IMR-90 (cell line): Measurements from ENCODE around the gene SLC6A11. TPM values are rescaled to one million over a fixed set of nuclear protein-coding genes. Genes with fewer than 3 reads are reported as not detected.

Experiments
- ATAC-seq: fragments of 200-7000 bp; cut with Tn5 transposase; 2 replicates; pipeline ENCODE4 v1.9.1; 2020; ENCODE audit warnings: low read depth, mild to moderate bottlenecking, moderate library complexity
- BruUV-seq: library from RNA; stranded (reverse); fragments of 400-500 nt; replicated peaks from 2 replicates; lab custom pipeline; 2021; lab: Mats Ljungman, UMichigan
- CTCF ChIA-PET: fragments of 300-600 bp; formaldehyde crosslinking; extraction: SDS; loops from one replicate; lab custom pipeline; 2021; ENCODE audit warnings: antibody characterized with exemption; lab: Yijun Ruan, JAX
- POLR2A ChIA-PET: fragments of 300-600 bp; sonication (Branson Sonifier 250); formaldehyde crosslinking; loops from one replicate; lab custom pipeline; 2022; ENCODE audit warnings: antibody characterized with exemption; ENCODE audit not compliant: unreplicated experiment; lab: Charles Lee
- DNase-seq: peaks from one replicate; pipeline ENCODE4 v3.0.0; 2013
- H2AFZ ChIP-seq: replicated peaks from 2 replicates; pipeline ENCODE3; 2013; ENCODE audit warnings: low read length, mild to moderate bottlenecking; ENCODE audit not compliant: poor library complexity
- H2AK5ac ChIP-seq: 2 replicates; pipeline ENCODE4 v1.6.1; 2013; ENCODE audit warnings: low read depth, low read length, inconsistent platforms
- H2AK9ac ChIP-seq: replicated peaks from 2 replicates; pipeline ENCODE3; 2013; ENCODE audit warnings: mild to moderate bottlenecking, low read depth, low read length, moderate library complexity; ENCODE audit not compliant: poor library complexity
- H2BK120ac ChIP-seq: 2 replicates; pipeline ENCODE4 v1.6.1; 2013; ENCODE audit warnings: low read depth, low read length, inconsistent platforms
- H2BK15ac ChIP-seq: 3 replicates; pipeline ENCODE4 v1.6.1; 2013; ENCODE audit warnings: low read depth, low read length, inconsistent platforms
- H2BK20ac ChIP-seq: 2 replicates; pipeline ENCODE4 v1.6.1; 2013; ENCODE audit warnings: low read depth, mild to moderate bottlenecking, inconsistent platforms, low read length, moderate library complexity
- H2BK5ac ChIP-seq: 2 replicates; pipeline ENCODE4 v1.6.1; 2013; ENCODE audit warnings: mild to moderate bottlenecking, low read depth, low read length, inconsistent platforms; ENCODE audit not compliant: poor library complexity, severe bottlenecking
- H3K14ac ChIP-seq: replicated peaks from 2 replicates; pipeline ENCODE4 v1.6.1; 2013; ENCODE audit warnings: low read depth, low read length, inconsistent platforms
- H3K18ac ChIP-seq: 2 replicates; pipeline ENCODE4 v1.6.1; 2013; ENCODE audit warnings: low read depth, low read length, control low read depth
- H3K23ac ChIP-seq: 2 replicates; pipeline ENCODE4 v1.6.1; 2013; ENCODE audit warnings: low read depth, low read length, inconsistent platforms
- H3K27ac ChIP-seq: 2 replicates; pipeline ENCODE4 v1.5.1; 2013; ENCODE audit warnings: mild to moderate bottlenecking, control low read depth, low read length; ENCODE audit not compliant: insufficient read depth
- H3K27me3 ChIP-seq: 2 replicates; pipeline ENCODE4 v1.6.1; 2013; ENCODE audit warnings: low read length; ENCODE audit not compliant: control insufficient read depth, insufficient read depth
- H3K36me3 ChIP-seq: 2 replicates; pipeline ENCODE4 v1.6.1; 2013; ENCODE audit warnings: low read length, mixed read lengths; ENCODE audit not compliant: control insufficient read depth, insufficient read depth
- H3K4ac ChIP-seq: 2 replicates; pipeline ENCODE4 v1.6.1; 2013; ENCODE audit warnings: low read depth, low read length, inconsistent platforms
- H3K4me1 ChIP-seq: 2 replicates; pipeline ENCODE4 v1.6.1; 2013; ENCODE audit warnings: low read length, mixed read lengths; ENCODE audit not compliant: control insufficient read depth, insufficient read depth
- H3K4me2 ChIP-seq: 2 replicates; pipeline ENCODE4 v1.6.1; 2013; ENCODE audit warnings: low read depth, mild to moderate bottlenecking, control low read depth, low read length, moderate library complexity
- H3K4me3 ChIP-seq: 2 replicates; pipeline ENCODE4 v1.5.1; 2013; ENCODE audit warnings: low read depth, mild to moderate bottlenecking, control low read depth, low read length, moderate library complexity; ENCODE audit not compliant: insufficient read depth
- H3K56ac ChIP-seq: 2 replicates; pipeline ENCODE4 v1.6.1; 2013; ENCODE audit warnings: low read length, inconsistent platforms; ENCODE audit not compliant: insufficient read depth; ENCODE audit errors: extremely low read depth
- H3K79me1 ChIP-seq, 2 experiments: 2 replicates each; pipeline ENCODE4 v1.6.1; 2013; ENCODE audit warnings: low read length in 2 of 2, inconsistent platforms in 1 of 2, low read depth in 1 of 2
- H3K9ac ChIP-seq: 2 replicates; pipeline ENCODE4 v1.6.1; 2013; ENCODE audit warnings: low read depth, low read length, control low read depth
- H3K9me1 ChIP-seq: 2 replicates; pipeline ENCODE4 v1.6.1; 2013; ENCODE audit warnings: low read length, inconsistent platforms; ENCODE audit not compliant: insufficient read depth
- H3K9me3 ChIP-seq: 2 replicates; pipeline ENCODE4 v1.6.1; 2013; ENCODE audit warnings: low read length; ENCODE audit not compliant: control insufficient read depth, insufficient read depth
- H4K20me1 ChIP-seq: 2 replicates; pipeline ENCODE4 v1.6.1; 2013; ENCODE audit warnings: low read length, inconsistent platforms; ENCODE audit not compliant: insufficient read depth
- H4K5ac ChIP-seq: 2 replicates; pipeline ENCODE4 v1.6.1; 2013; ENCODE audit warnings: mild to moderate bottlenecking, low read depth, low read length, control low read depth
- H4K8ac ChIP-seq, 2 experiments: 2 replicates each; pipeline ENCODE4 v1.6.1; 2013; ENCODE audit warnings: low read depth in 2 of 2, low read length in 2 of 2, control low read depth in 1 of 2, inconsistent platforms in 1 of 2
- H4K91ac ChIP-seq: 2 replicates; pipeline ENCODE4 v1.6.1; 2013; ENCODE audit warnings: low read depth, low read length, inconsistent platforms; ENCODE audit not compliant: insufficient read depth
- CHD1 ChIP-seq: IDR thresholded peaks from 2 replicates; pipeline ENCODE4 v1.6.1; 2012; ENCODE audit warnings: low read depth, low read length, improper control_type of control experiment
- FOS ChIP-seq: fragments of 150-350 bp; IDR thresholded peaks from 2 replicates; pipeline ENCODE4 v1.6.1; 2016; ENCODE audit warnings: low read depth, low read length
- MAFK ChIP-seq: IDR thresholded peaks from 2 replicates; pipeline ENCODE4 v1.6.1; 2012; ENCODE audit warnings: low read depth, low read length, improper control_type of control experiment
- MXI1 ChIP-seq: IDR thresholded peaks from 2 replicates; pipeline ENCODE4 v1.6.1; 2012; ENCODE audit warnings: low read depth, mild to moderate bottlenecking, low read length, moderate library complexity, borderline replicate concordance
- NFE2L2 ChIP-seq: fragments of 150-350 bp; IDR thresholded peaks from 2 replicates; pipeline ENCODE4 v1.6.1; 2016; ENCODE audit warnings: low read depth, mild to moderate bottlenecking, low read length
- POLR2A ChIP-seq: IDR thresholded peaks from 2 replicates; pipeline ENCODE4 v1.6.1; 2012; ENCODE audit warnings: mild to moderate bottlenecking, low read depth, low read length
- RAD21 ChIP-seq: IDR thresholded peaks from 2 replicates; pipeline ENCODE4 v1.6.1; 2012; ENCODE audit warnings: low read length, improper control_type of control experiment
- RCOR1 ChIP-seq: IDR thresholded peaks from 2 replicates; pipeline ENCODE4 v1.6.1; 2012; ENCODE audit warnings: mild to moderate bottlenecking, low read length, improper control_type of control experiment; ENCODE audit not compliant: insufficient replicate concordance
- RFX5 ChIP-seq: IDR thresholded peaks from 2 replicates; pipeline ENCODE4 v1.8.0; 2012; ENCODE audit warnings: low read depth, mild to moderate bottlenecking, low read length, moderate library complexity
- SMC3 ChIP-seq: fragments of 150-350 bp; IDR thresholded peaks from 2 replicates; pipeline ENCODE4 v1.6.1; 2016; ENCODE audit warnings: low read depth, mild to moderate bottlenecking, antibody characterized with exemption, low read length, moderate library complexity
- WGBS, 2 experiments: methylation state at CpG; one replicate each; pipeline versions ENCODE4 v1.1.5 to v1.1.7; 2013; ENCODE audit warnings: missing lambda C conversion rate in 2 of 2; ENCODE audit not compliant: insufficient read length in 1 of 2; ENCODE audit errors: extremely low coverage in 2 of 2; 5-methylcytosine and 5-hydroxymethylcytosine counted together
- dilution Hi-C: fragments of 300-500 bp; cut with HindIII; formaldehyde crosslinking; loops from one replicate; pipeline ENCODE4 v1.14.3; 2018; ENCODE audit warnings: low sequenced_read_pairs; ENCODE audit not compliant: unreplicated experiment
- in situ Hi-C: fragments of 300-500 bp; cut with MboI; formaldehyde crosslinking; loops from 3 replicates; pipeline ENCODE4 v1.14.3; 2019; ENCODE audit warnings: low sequenced_read_pairs, inconsistent platforms, mixed read lengths
- intact Hi-C: fragments of 100-400 bp; cut with micrococcal nuclease; formaldehyde crosslinking; loops from 2 replicates; pipeline ENCODE4 v1.10.0; 2022
- polyA plus RNA-seq, 3 experiments: library from polyadenylated mRNA; depleted of rRNA; stranded (reverse); fragments of >200 nt; gene quantifications; 2 replicates each; pipeline ENCODE4 v1.2.3, GENCODE V29; 2012; ENCODE audit warnings: low replicate concordance in 1 of 3
- total RNA-seq: library from RNA; depleted of rRNA; stranded (reverse); fragments of >200 nt; gene quantifications from 2 replicates; pipeline ENCODE4 v1.2.3, GENCODE V29; 2012

Gene SLC6A11
- total and polyA plus RNA-seq, 2 of the 4 experiments (the other 2 are of a cell fraction), result not detected

- no peak for DNase-seq
- Histone ChIP-seq H2AK5ac (no peak overlapping the region), H3K56ac (no peak overlapping the region), H3K14ac (no peak overlapping the region), H2AFZ (no peak overlapping the region), H4K91ac (no peak overlapping the region), H4K20me1 (no peaks in the 10 kb centered on the region), H3K9me1 (no peaks in the 10 kb centered on the region), H3K18ac (no peak overlapping the region), H3K4ac (no peak overlapping the region), H3K79me1 (no peaks in the 10 kb centered on the region), H3K9ac (no peak overlapping the region), H3K9me3 (no peaks in the 10 kb centered on the region), H2BK120ac (no peak overlapping the region), H4K5ac (no peak overlapping the region), H2BK20ac (no peak overlapping the region), H3K23ac (no peak overlapping the region), H3K27ac (no peak overlapping the region), H3K4me3 (no peak overlapping the region), H3K4me1 (no peaks in the 10 kb centered on the region), H4K8ac (no peak overlapping the region), H3K36me3 (no peaks in the 10 kb centered on the region), H3K4me2 (no peak overlapping the region), H3K27me3 (no peaks in the 10 kb centered on the region), H2BK5ac (no peak overlapping the region), H2BK15ac (no peak overlapping the region), H2AK9ac (no peak overlapping the region)
- ChIA-PET CTCF (interaction anchor here (1.1 kb wide), 1 partner anchor 26 kb away, joined by 3 read pairs; no protein-coding TSS in a partner anchor), POLR2A (no interaction called here)
- no CpG with 5 or more reads among the region's 5 CpGs for WGBS, 2 experiments
- TF ChIP-seq MXI1 (no peak), SMC3 (no peak), FOS (no peak), CHD1 (no peak), MAFK (no peak), RFX5 (no peak), RAD21 (no peak), NFE2L2 (no peak), RCOR1 (no peak), POLR2A (no peak)
- no peak for ATAC-seq
- dilution Hi-C loops (no loop called here), in situ Hi-C loops (no loop called here), intact Hi-C loops (no loop called here)
- no TSS peak for BruUV-seq
Measured at GRCh38 chr3:10798600-10799367, 17.2 kb upstream of the SLC6A11 start.
